H1 (cell line): Measurements from ENCODE around the gene RBM46. TPM values are rescaled to one million over a fixed set of nuclear protein-coding genes. Genes with fewer than 3 reads are reported as not detected.

Experiments used
- CTCF ChIA-PET: fragments of 300-600 bp; sonication (Branson Sonifier 250); formaldehyde crosslinking; loops from one replicate; lab custom pipeline; 2021; ENCODE audit not compliant: partially characterized antibody; lab: Charles Lee
- POLR2A ChIA-PET: fragments of 300-600 bp; sonication (Branson Sonifier 250); formaldehyde crosslinking; loops from one replicate; lab custom pipeline; 2021; ENCODE audit warnings: inconsistent platforms; ENCODE audit not compliant: partially characterized antibody; lab: Charles Lee
- DNase-seq, 2 experiments: peaks; one replicate each; pipeline versions ENCODE4 v3.0.0 to v3.0.0-alpha.2; 2010 to 2022; ENCODE audit warnings: low spot score in 2 of 2, low read depth in 1 of 2, mixed read lengths in 1 of 2
- FAIRE-seq: peaks from 2 replicates; lab custom pipeline; 2011; peaks lifted over from hg19 to GRCh38; lab: Jason Lieb, UNC
- H2AFZ ChIP-seq: 2 replicates; pipeline ENCODE4 v1.8.1; 2012; ENCODE audit warnings: low read length, inconsistent platforms
- H2AK5ac ChIP-seq: 2 replicates; pipeline ENCODE4 v1.6.1; 2013; ENCODE audit warnings: low read depth, low read length
- H2BK120ac ChIP-seq: replicated peaks from 2 replicates; pipeline ENCODE3; 2013; ENCODE audit warnings: low read depth, low read length, inconsistent platforms
- H2BK12ac ChIP-seq: 2 replicates; pipeline ENCODE4 v1.6.1; 2013; ENCODE audit warnings: low read depth, low read length
- H2BK15ac ChIP-seq: 2 replicates; pipeline ENCODE4 v1.6.1; 2013; ENCODE audit warnings: low read length
- H2BK20ac ChIP-seq: 2 replicates; pipeline ENCODE4 v1.6.1; 2013; ENCODE audit warnings: low read length
- H2BK5ac ChIP-seq: 2 replicates; pipeline ENCODE4 v1.6.1; 2013; ENCODE audit warnings: low read depth, low read length
- H3K14ac ChIP-seq: 2 replicates; pipeline ENCODE4 v1.6.1; 2013; ENCODE audit warnings: inconsistent platforms; ENCODE audit not compliant: insufficient read length
- H3K18ac ChIP-seq: 2 replicates; pipeline ENCODE4 v1.6.1; 2013; ENCODE audit warnings: low read length; ENCODE audit errors: extremely low read depth
- H3K23ac ChIP-seq: 2 replicates; pipeline ENCODE4 v1.6.1; 2013; ENCODE audit warnings: inconsistent platforms; ENCODE audit not compliant: insufficient read length
- H3K23me2 ChIP-seq: 2 replicates; pipeline ENCODE4 v1.6.1; 2013; ENCODE audit warnings: low read depth, low read length
- H3K27ac ChIP-seq: 2 replicates; pipeline ENCODE4 v1.6.1; 2011; ENCODE audit warnings: low read depth, low read length, inconsistent platforms
- H3K27me3 ChIP-seq, 4 experiments: replicated peaks in 1 of 4; 1 replicate in 1 of 4; 2 replicates in 3 of 4; pipeline versions ENCODE4 v1.6.1 to v1.8.1; 2011 to 2013; ENCODE audit warnings: low read length in 3 of 4, mild to moderate bottlenecking in 3 of 4, inconsistent platforms in 2 of 4, mixed read lengths in 2 of 4, moderate library complexity in 1 of 4; ENCODE audit not compliant: control insufficient read depth in 3 of 4, insufficient read depth in 3 of 4; ENCODE audit errors: extremely low read depth in 1 of 4
- H3K36me3 ChIP-seq, 4 experiments: 2 replicates each; pipeline versions ENCODE4 v1.6.1 to v1.8.1; 2011 to 2013; ENCODE audit warnings: mild to moderate bottlenecking in 4 of 4, low read length in 3 of 4, moderate library complexity in 2 of 4, control low read depth in 1 of 4, inconsistent platforms in 1 of 4; ENCODE audit not compliant: insufficient read depth in 4 of 4, control insufficient read depth in 2 of 4
- H3K4ac ChIP-seq: replicated peaks from 2 replicates; pipeline ENCODE3; 2013; ENCODE audit warnings: low read length, low read depth, mixed read lengths, inconsistent platforms; ENCODE audit not compliant: insufficient read length
- H3K4me1 ChIP-seq, 4 experiments: replicated peaks in 1 of 4; 1 replicate in 1 of 4; 2 replicates in 3 of 4; pipeline versions ENCODE4 v1.6.1 to v1.8.1; 2011 to 2013; ENCODE audit warnings: low read length in 3 of 4, inconsistent platforms in 2 of 4, mixed read lengths in 1 of 4; ENCODE audit not compliant: insufficient read depth in 4 of 4, control insufficient read depth in 3 of 4
- H3K4me2 ChIP-seq, 2 experiments: 2 replicates each; pipeline versions ENCODE4 v1.6.1 to v1.8.1; 2011 to 2013; ENCODE audit warnings: low read depth in 2 of 2, low read length in 2 of 2, control low read depth in 1 of 2, inconsistent platforms in 1 of 2, mild to moderate bottlenecking in 1 of 2; ENCODE audit not compliant: insufficient read depth in 1 of 2
- H3K4me3 ChIP-seq, 4 experiments: fragments of 200-600, 300-600 bp in 1 of 4; sonication (generic), shearing (Covaris generic), sonication (Bioruptor Twin) in 1 of 4; 2 replicates each; pipeline versions ENCODE4 v1.5.1 to v1.8.1; 2011 to 2016; ENCODE audit warnings: low read length in 4 of 4, low read depth in 3 of 4, control low read depth in 2 of 4, inconsistent platforms in 2 of 4, mild to moderate bottlenecking in 2 of 4, mixed read lengths in 1 of 4, moderate library complexity in 1 of 4; ENCODE audit not compliant: insufficient read depth in 2 of 4; ENCODE audit errors: extremely low read depth in 1 of 4
- H3K56ac ChIP-seq: replicated peaks from 2 replicates; pipeline ENCODE3; 2013; ENCODE audit warnings: low read depth, mild to moderate bottlenecking, mixed read lengths, low read length, inconsistent platforms; ENCODE audit not compliant: insufficient read length
- H3K79me1 ChIP-seq: 2 replicates; pipeline ENCODE4 v1.6.1; 2013; ENCODE audit warnings: low read depth, low read length, control low read depth
- H3K79me2 ChIP-seq, 2 experiments: 2 replicates each; pipeline versions ENCODE4 v1.6.1 to v1.8.1; 2012 to 2013; ENCODE audit warnings: low read length in 2 of 2, mild to moderate bottlenecking in 2 of 2, inconsistent platforms in 1 of 2; ENCODE audit not compliant: insufficient read depth in 2 of 2, control insufficient read depth in 1 of 2
- H3K9ac ChIP-seq, 4 experiments: replicated peaks in 1 of 4; 1 replicate in 1 of 4; 2 replicates in 3 of 4; pipeline versions ENCODE4 v1.6.1 to v1.8.1; 2011 to 2013; ENCODE audit warnings: low read depth in 3 of 4, low read length in 3 of 4, control low read depth in 2 of 4, mild to moderate bottlenecking in 2 of 4, moderate library complexity in 2 of 4, inconsistent platforms in 1 of 4; ENCODE audit errors: extremely low read depth in 1 of 4
- H3K9me3 ChIP-seq, 2 experiments: 2 replicates each; pipeline versions ENCODE4 v1.6.1 to v1.8.1; 2012 to 2013; ENCODE audit warnings: mild to moderate bottlenecking in 2 of 2, moderate library complexity in 2 of 2, control low read depth in 1 of 2, inconsistent platforms in 1 of 2, low read depth in 1 of 2, low read length in 1 of 2, mixed read lengths in 1 of 2; ENCODE audit not compliant: insufficient read depth in 2 of 2
- H4K20me1 ChIP-seq, 2 experiments: replicated peaks in 1 of 2; 2 replicates each; pipeline versions ENCODE3 to v1.8.1; 2011 to 2013; ENCODE audit warnings: inconsistent platforms in 2 of 2, low read length in 2 of 2, mild to moderate bottlenecking in 1 of 2; ENCODE audit not compliant: insufficient read depth in 2 of 2, control insufficient read depth in 1 of 2
- H4K5ac ChIP-seq: 2 replicates; pipeline ENCODE4 v1.6.1; 2013; ENCODE audit warnings: low read length, low read depth, mixed read lengths, inconsistent platforms; ENCODE audit not compliant: insufficient read length
- H4K8ac ChIP-seq: 2 replicates; pipeline ENCODE4 v1.8.0; 2013; ENCODE audit warnings: mild to moderate bottlenecking, moderate library complexity, low read length, inconsistent platforms; ENCODE audit not compliant: insufficient read depth; ENCODE audit errors: extremely low read depth
- H4K91ac ChIP-seq: replicated peaks from 2 replicates; pipeline ENCODE3; 2013; ENCODE audit warnings: low read length, mixed read lengths, inconsistent platforms; ENCODE audit not compliant: insufficient read length
- BACH1 ChIP-seq: IDR thresholded peaks from 2 replicates; pipeline ENCODE4 v1.6.1; 2012; ENCODE audit warnings: low read length, improper control_type of control experiment
- TBP ChIP-seq: IDR thresholded peaks from 2 replicates; pipeline ENCODE4 v1.6.1; 2011; ENCODE audit warnings: low read depth, low read length, improper control_type of control experiment
- WGBS, 2 experiments: shearing (Covaris generic) in 1 of 2; methylation state at CpG; one replicate each; pipeline versions ENCODE4 v1.1.6 to v1.1.7; 2013 to 2015; ENCODE audit warnings: low lambda C conversion rate in 2 of 2, mixed read lengths in 2 of 2, inconsistent platforms in 1 of 2, low coverage in 1 of 2, missing lambda C conversion rate in 1 of 2; ENCODE audit not compliant: insufficient replicate concordance in 2 of 2, insufficient coverage in 1 of 2, insufficient read length in 1 of 2; ENCODE audit errors: extremely low coverage in 1 of 2, missing lambda C conversion rate in 1 of 2; 5-methylcytosine and 5-hydroxymethylcytosine counted together
- polyA plus RNA-seq, 7 experiments: library from polyadenylated mRNA; depleted of rRNA in 3 of 7; stranded (reverse) in 5 of 7; unstranded in 2 of 7; fragments of >200 nt in 5 of 7; fragments of 200-250 nt in 2 of 7; gene quantifications; 1 replicate in 5 of 7; 2 replicates in 1 of 7; 4 replicates in 1 of 7; pipeline versions ENCODE4 v1.2.1 to v1.2.3, GENCODE V29; 2011 to 2013; ENCODE audit warnings: missing spikeins in 2 of 7, mixed read lengths in 2 of 7
- total RNA-seq: library from RNA; stranded (reverse); fragmentation: NEBNext Ultra II Directional; extraction: Animal tissue kit (Norgen Biotek cat#: 25700); gene quantifications from 2 replicates; pipeline ENCODE4 v1.2.1, GENCODE V29; 2021

Gene RBM46
- total and polyA plus RNA-seq, 2 of the 8 experiments (the other 6 are each of a cell fraction or from before 2014, with no cell fraction given) = 0.12 to 0.54 TPM

GRCh38 chr4:154757713-154758112 is 23.4 kb upstream of the RBM46 start:
- FAIRE-seq (no peak), DNase-seq (no peak)
- H3K18ac ChIP-seq = no peak overlapping the region
- WGBS, 2 experiments = 88% methylated on average over 6 of the region's 6 CpGs; no CpG with 5 or more reads in 1 of the 2 experiments
- H2BK15ac ChIP-seq = no peak overlapping the region
- H3K4me2 ChIP-seq = no peak overlapping the region
- no peak overlapping the region for H3K4me3 ChIP-seq
- H2BK12ac ChIP-seq = no peak overlapping the region
- H3K56ac ChIP-seq = no peak overlapping the region
- no peaks in the 10 kb centered on the region for H3K9me3 ChIP-seq
- no peak overlapping the region for H2AK5ac ChIP-seq
- no peaks in the 10 kb centered on the region for H3K27me3 ChIP-seq
- no peak overlapping the region for H2BK120ac ChIP-seq
- no peaks in the 10 kb centered on the region; the same call in 1 of the 2 replicates for H3K23me2 ChIP-seq
- H3K23ac ChIP-seq = no peak overlapping the region
- TF ChIP-seq BACH1 = no peak
- no peak for TF ChIP-seq TBP
- TF ChIP-seq, all 59 proteins: peak for 0
- Histone ChIP-seq H3K36me3 (no peaks in the 10 kb centered on the region; a peak in 2 of 8 replicates), H3K27ac (no peak overlapping the region), H3K4me1 (no peaks in the 10 kb centered on the region), H3K79me1 (no peaks in the 10 kb centered on the region), H4K20me1 (no peaks in the 10 kb centered on the region), H2BK20ac (no peak overlapping the region), H3K14ac (no peak overlapping the region), H2BK5ac (no peak overlapping the region), H4K91ac (no peak overlapping the region), H2AFZ (no peak overlapping the region), H3K4ac (no peak overlapping the region), H4K8ac (peak overlapping the region; percentile 81), H4K5ac (no peak overlapping the region), H3K9ac (no peak overlapping the region), H3K79me2 (no peaks in the 10 kb centered on the region)
- ChIA-PET CTCF (interaction anchor here (0.6 to 1.5 kb wide), 2 partner anchors 120 to 505 kb away, joined by 3 to 4 read pairs; no protein-coding TSS in a partner anchor), POLR2A (interaction anchor here (9.8 kb wide), 1 partner anchor 15 kb away, joined by 80 read pairs; the partner anchor contains the start of gene LRAT)
